GM12892 (cell line): ENCODE data around the gene BACH1.

Source experiments
- POLR2A ChIP-seq: IDR thresholded peaks from 2 replicates; pipeline ENCODE4 v1.6.1; 2011; ENCODE audit warnings: low read depth, low read length, control low read depth
- POLR2AphosphoS5 ChIP-seq: IDR thresholded peaks from 2 replicates; pipeline ENCODE4 v1.6.1; 2011; ENCODE audit warnings: low read depth, low read length, control low read depth

DNA sequence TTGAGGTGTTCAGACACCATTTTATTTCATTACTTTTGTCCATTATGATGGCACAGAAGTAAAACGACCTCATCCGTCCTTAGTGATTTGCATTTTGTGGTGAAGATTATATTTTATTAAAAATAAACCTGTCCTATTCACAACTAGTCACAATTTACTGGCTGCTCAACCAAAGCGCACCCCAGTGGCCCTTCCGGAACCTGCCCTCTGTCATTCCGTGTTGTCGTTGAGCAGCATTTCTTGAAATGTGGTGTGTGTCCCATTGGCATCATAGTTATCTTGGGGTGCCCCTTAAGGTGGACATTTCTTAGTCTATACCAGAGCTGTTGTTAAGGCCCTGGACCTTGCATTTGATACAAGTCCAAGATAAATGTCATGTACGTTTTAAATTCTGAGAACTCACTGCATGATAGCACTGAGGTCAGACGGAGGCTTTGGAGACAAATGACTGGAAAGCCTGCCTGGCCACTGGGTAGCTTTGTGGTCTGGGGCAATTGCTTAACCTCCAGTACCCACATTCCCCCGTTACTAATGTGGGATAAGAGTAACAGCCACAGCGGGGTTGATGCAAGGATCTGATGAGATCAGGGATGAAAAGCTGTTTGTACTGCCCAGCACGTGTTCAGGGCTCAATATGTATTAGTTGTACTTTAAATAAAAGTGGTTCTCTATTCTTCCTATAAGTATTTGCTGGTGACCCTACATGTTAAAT is 36.2 kb downstream of the BACH1 start:
- no peak for TF ChIP-seq POLR2A
- TF ChIP-seq POLR2AphosphoS5 = no peak
